NCI-H82 treated with DMSO at 0.1 percent for 48 hours (cell line): Measurements from ENCODE around the gene SYT4.
A peak's percentile ranks its signal among the peaks of the same experiment; 100 is the strongest.

Source experiments
- DNase-seq: peaks from one replicate; lab custom pipeline; 2025; ENCODE audit not compliant: unreplicated experiment; lab: John Stamatoyannopoulos, UW

Gene SYT4

GRCh38 chr18:43222501-43222900, 54.8 kb downstream of the SYT4 start:
- DNase-seq = peak; percentile 55

- DNase-seq = no peak
These were observed 56.6 kb downstream of the SYT4 start for GRCh38 chr18:43220691-43221090.
